ENCODE measurements around the gene ENOX1. TPM values are rescaled to one million over a fixed set of nuclear protein-coding genes. Genes with fewer than 3 reads are reported as not detected.

The ENOX1 gene
- polyA plus RNA-seq, 3 donors: 8.5 to 11.1 (median 8.7) TPM

DNA sequence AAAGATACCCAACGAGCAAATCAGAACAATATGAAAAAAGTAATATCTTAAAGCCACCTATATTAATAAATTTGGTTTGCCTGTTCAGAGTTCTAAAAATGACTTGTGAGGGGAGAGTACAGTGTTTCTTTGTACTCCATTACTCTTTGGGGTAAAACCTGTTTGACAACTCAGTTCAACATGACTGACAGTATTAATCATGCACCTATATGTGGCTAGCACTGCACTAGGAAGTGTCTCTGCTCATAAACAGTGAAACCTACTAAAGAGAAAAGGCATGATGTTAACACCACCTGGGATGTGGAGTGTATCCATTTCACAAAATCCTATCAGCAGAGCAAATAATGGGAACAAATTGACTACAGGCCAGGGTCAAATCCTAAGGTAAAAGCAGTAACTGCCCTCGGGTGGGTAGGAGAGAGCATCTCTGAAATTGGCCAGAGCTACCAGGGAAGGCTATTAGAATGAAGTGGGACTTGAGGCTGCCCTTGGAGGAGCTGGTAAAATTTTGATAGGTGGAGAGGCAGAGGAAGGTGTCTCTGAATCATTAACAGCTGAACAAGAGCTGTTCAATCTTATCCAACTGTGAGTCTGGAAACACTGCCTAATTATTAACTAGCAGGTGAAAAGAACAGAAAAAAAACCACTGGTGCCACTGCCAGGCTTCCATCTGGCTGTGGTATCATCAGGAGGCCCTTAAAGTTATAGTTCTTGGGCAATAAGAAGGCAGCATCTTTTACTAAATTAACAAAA is 398.3 kb downstream of the ENOX1 start:
- DNase-seq: peak; percentile 30

DNA sequence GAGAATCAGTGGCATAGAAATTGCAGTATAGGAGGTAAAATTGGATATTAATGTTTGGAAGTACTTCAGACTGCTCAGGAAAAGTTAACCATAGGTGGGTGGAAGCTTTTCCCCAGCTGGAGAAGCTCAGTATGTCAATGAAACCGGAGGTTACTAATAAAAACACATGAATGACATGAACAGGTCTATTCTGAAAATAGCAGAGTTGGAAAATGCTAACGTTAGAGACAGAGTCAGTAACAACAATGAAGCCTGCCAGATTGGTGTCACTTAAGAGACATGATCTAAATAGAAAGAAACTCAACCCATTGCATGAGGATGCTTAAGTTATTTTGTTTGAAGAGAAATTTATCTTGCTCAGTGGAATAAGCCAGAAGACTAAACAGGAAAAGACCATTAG is 398.9 kb downstream of the ENOX1 start:
- DNase-seq: no peak

- no peak for DNase-seq
Observed at GRCh38 chr13:43383498-43384165, 403.1 kb downstream of the ENOX1 start.

DNA sequence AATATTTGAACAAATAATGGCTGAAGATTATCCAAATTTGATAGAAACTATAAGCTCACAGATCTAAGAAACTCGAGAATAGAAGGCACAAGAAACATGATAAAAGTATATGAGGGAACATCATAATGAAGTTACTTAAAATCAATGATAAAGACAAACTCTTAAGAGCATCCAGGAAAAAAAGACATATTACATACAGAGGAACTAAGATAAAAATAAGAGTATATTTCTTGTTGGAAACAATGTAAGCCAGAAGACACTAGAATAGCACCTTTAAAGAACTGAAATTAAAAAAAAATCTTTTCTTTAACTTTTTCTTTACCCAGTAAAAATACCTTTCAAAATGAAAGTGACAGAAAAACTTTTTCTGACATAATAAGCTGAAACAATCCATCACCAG is 407.0 kb downstream of the ENOX1 start:
- no peak for DNase-seq

- DNase-seq: no peak
Observed at GRCh38 chr13:43377973-43378372, 408.8 kb downstream of the ENOX1 start.

- DNase-seq: no peak
Observed at GRCh38 chr13:43377149-43377548, 409.6 kb downstream of the ENOX1 start.

DNA sequence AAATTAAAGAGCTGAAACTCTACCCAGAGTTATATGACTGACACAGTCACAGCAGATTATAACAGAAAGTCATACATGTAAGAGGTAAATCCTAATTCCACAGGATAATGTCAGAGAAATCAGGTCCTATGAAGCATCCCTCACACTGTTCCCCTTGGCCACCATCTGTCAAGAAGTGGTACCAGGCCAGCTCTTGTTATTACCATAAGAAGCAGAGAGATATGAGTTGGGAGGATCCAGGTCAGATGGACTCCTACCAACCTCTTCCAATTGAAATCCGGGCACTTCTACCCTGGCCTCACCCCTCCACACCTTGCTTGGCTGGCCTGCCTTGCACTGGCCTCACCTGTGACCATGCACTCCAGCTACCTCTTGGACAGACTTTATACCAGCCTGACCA is 410.2 kb downstream of the ENOX1 start:
- no peak for DNase-seq

DNA sequence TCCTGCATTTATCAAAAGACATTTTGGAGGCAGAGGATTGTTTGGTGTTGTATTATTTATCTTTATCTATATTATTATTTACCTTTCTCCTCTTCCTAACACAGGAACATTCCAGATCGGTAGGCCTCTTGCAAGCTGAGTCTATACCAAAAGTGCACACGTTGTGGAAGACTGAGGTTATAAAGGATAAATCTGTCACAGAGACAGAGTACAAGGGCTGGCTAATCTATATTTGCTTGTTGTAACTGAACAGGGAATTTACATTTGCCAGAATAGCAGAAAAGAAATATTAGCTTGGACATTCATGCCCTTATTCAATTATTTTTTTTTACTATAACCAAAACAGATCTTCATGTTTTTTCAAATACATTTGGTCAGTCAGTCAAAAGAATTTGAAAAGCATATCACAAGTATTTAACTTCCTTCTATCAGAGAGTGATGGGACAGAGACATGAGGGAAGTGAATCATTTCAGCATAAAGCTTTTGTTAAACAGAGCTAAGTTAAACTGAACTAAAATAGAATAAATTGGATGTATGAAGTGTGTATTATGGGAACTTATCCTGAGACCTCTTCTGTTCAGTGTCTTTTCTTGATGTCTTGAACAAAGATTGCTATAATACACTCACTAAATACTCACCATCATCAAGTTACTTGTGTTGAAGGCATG is 410.8 kb downstream of the ENOX1 start:
- DNase-seq: no peak

DNA sequence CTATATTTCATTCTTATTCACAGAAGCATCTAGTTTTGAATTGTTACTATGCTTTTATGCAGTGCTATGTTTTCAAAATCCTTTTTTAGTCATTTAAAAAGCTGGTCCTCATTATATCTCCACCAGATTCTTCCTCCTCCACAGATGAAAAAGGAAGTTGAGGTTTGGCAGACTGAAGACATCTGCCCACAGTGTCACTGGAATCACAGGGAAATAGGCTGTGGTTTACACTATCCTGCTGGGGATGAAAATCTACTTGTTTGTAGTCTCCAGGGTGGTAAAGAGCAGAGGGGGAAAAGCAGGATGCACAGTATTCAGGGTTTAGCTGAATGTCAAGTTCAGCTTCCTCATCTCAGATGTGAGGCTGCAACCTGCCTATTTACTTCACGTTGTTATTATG is 412.2 kb downstream of the ENOX1 start:
- DNase-seq: no peak

- no peak for DNase-seq
Observed at GRCh38 chr13:43373400-43373799, 413.4 kb downstream of the ENOX1 start.

DNA sequence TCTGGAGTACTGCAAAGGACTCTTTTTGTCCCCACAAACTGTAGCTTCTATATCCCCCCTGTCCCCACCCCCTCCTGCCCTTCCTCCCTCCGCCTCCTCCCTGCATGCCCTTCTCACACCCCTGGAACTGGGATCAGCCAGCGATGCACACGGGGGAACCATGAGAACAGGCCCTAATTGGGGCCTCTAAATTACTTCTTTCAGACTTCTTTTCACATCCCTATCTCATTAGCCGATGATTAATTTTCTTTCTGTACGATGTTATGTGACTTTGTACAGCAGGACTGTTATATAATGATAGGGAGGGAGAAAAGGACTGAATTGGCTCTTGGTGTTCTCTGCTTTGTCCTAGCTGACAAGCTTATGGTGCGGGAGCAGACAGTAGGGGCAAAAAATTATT is 415.9 kb downstream of the ENOX1 start:
- no peak for DNase-seq

DNA sequence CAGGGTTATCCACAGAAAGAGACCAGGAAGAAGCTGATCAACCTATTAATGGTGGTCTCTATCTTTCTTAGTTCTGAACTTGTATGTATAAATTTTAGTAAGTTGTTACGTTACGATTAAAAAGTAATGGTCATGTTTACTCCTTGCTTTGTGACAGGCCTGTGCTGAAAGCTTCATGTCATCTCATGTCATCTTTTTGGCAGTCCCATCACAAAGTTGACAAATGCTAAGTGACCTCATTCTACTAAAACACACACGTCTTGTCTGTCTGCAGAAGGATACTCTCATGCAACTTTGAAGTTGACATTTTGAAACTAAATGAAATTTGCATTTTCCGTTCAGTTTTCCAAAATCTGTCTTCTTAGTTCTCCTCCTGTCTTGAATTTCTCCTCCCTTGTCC is 417.5 kb downstream of the ENOX1 start:
- DNase-seq: no peak

DNA sequence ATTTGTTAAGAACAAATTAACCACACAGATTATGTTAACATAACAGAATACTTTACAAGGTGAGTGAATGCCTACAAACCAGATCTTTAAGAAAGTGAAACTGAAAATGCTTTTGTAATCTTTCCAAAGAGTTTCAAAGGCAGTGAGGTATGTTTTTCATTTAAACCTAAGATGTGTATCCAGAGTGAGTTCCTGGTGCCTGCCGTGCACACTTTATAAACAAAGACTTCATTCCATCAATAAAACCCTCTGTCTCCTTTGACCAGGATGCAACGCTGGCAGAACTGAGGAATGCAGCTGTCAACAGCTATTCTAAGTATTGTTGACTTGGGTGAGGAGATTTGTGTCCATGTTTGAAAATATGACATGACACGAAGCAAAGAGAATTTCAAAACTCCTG is 418.8 kb downstream of the ENOX1 start:
- DNase-seq: no peak

- DNase-seq: no peak
Observed at GRCh38 chr13:43365039-43365344, 421.8 kb downstream of the ENOX1 start.

DNA sequence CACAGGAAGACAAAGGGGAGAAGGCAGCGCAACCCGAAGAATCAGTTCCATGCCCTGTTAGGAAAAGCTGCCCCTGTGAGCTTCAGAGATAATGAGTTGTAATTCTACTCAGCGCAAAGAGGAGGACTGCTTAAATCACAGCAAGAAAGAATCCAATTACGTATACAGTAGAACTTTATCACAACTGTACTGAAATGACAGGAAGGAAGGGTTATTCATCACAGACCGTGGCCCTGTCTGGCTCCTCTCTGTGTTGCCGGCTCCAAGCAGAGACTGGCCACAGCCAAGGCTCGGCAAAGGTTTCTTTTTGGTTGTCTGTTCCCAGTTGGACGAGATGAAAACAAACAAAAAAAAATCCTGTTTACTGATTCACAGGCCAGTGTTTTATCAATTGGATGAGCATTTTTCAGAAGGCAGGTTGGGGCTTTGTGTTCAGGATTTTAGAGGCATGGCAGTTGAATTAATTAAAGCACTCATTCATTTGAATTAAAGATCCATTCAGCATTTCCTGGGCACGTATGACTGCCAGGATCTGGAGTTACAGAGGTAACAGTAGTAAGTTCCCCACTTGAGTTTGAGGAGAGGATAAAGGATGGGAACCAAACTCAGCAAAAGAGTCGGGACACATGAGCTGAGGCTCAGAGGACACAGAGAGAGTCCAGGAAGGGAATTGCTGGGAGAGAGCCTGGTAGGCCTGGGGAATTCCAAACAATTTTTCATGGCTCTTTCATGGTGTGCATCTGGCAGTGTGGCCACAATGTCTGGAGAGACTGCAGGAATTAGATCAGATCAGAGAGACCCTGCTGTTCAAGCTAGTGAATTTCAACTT is 422.3 kb downstream of the ENOX1 start:
- DNase-seq: peak; percentile 38

DNA sequence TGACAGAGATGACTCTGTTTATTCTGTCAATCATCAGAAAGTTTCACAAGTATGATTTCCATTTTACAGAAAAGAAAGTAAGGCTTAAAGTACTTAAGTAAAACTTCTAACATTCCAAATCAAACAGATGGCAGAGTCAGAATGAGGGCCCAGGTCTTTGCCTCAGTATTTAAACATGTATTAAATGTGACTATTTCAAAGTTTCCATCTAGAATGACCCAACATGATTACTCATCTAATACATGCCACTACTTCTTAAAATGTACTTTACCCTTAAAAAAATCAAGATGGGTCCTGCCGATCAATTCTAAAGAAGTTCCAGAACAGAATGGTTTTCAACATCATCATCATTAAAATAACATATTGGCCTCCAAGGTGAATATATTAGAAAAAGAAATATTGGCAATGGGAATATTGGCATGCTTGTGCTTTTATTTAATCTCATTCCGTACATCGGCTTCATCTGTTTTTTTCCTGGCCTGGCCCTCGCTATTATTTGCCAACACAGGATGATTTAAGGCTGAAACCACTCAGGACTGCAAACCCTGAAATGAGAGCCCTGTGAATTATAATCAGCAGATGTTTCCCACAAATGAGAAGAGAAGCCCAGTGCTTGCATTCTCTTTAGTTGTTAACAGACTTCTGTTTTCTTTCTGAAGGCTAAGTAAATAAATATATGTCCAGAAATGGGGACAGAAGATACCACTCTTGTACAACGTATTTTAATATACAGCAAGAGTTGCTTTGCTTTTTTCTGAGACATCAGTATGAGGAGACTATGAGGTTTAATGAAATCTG is 423.4 kb downstream of the ENOX1 start:
- DNase-seq: peak; percentile 33

DNA sequence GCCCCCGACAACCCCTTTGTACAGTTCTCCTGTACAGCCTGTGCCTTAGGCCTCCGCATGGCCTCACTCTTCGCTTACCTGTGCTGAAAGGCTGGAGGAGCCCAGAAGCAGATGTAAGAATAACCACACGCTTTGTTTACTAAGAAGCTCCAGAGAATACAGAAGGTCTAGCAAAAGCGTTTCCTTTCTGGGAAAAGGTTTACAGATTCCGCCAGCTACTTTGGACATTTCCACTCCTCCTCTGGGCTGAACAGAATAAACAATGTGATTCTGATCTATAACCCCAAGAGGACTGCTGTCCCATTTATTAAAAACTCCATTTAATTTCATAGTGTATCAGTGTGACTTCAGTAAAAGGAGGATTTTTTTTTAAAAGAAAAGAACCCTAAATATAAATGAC is 424.2 kb downstream of the ENOX1 start:
- no peak for DNase-seq

- no peak for DNase-seq
Observed at GRCh38 chr13:43360892-43361610, 425.7 kb downstream of the ENOX1 start.

GRCh38 chr13:43360171-43360570 is 426.6 kb downstream of the ENOX1 start:
- DNase-seq: no peak

- DNase-seq: no peak
Observed at GRCh38 chr13:43359536-43359935, 427.2 kb downstream of the ENOX1 start.

DNA sequence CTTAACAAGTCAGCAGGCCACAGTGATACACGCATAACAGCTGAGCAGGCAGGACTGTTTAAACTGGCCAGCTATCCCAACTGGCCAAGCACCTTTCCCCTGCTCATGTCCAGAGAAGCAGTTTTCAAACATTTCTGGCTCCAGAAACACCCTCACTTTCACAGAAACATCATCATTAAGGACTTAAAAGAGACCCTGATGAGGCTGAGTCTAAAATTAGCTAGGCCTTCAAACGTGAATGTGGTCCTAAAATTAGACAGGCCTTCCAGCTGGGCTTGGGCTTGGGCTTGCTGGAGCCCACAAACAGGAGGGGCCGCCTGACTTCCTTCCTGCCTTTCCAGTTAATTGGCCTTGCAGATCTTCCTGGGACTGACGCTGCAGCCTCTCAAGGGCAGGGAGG is 429.2 kb downstream of the ENOX1 start:
- no peak for DNase-seq
